Dermis blood vessel endothelial cell (primary cell): ENCODE data around the gene GAPDH. TPM values are rescaled to one million over a fixed set of nuclear protein-coding genes. Genes with fewer than 3 reads are reported as not detected.
"Not testable (repeated sequence)": the region's sequence is repeated elsewhere in the genome, so short reads cannot be mapped to it uniquely, and the experiment has no call there.

Experiments
- DNase-seq: peaks from one replicate; pipeline ENCODE4 v3.0.0; 2010
- total RNA-seq: library from RNA; depleted of rRNA; stranded (reverse); fragments of >200 nt; gene quantifications from 2 replicates; pipeline ENCODE4 v1.2.3, GENCODE V29; 2014

Gene GAPDH
- total RNA-seq, 1 donor from 2014 or later: 4,017 TPM

GRCh38 chr12:6567112-6567670 is 32.9 kb downstream of the GAPDH start:
- DNase-seq: peak; percentile 29

GRCh38 chr12:6569312-6569711 is 35.0 kb downstream of the GAPDH start:
- DNase-seq: no peak

- DNase-seq: no peak
These were observed 35.5 kb downstream of the GAPDH start for GRCh38 chr12:6569786-6570185.

- peak; percentile 54 for DNase-seq
These were observed 36.1 kb downstream of the GAPDH start for GRCh38 chr12:6570264-6570887.

- no peak for DNase-seq
These were observed 38.7 kb downstream of the GAPDH start for GRCh38 chr12:6573001-6573400.

- DNase-seq: no peak
These were observed 40.4 kb downstream of the GAPDH start for GRCh38 chr12:6574576-6575295.

- no peak for DNase-seq
These were observed 41.3 kb downstream of the GAPDH start for GRCh38 chr12:6575648-6576047.

- DNase-seq: peak; percentile 28
These were observed 47.9 kb downstream of the GAPDH start for GRCh38 chr12:6582196-6582595.

GRCh38 chr12:6582959-6583358 is 48.6 kb downstream of the GAPDH start:
- DNase-seq: no peak

GRCh38 chr12:6584293-6584692 is 50.0 kb downstream of the GAPDH start:
- DNase-seq: no peak

GRCh38 chr12:6586569-6586968 is 52.3 kb downstream of the GAPDH start:
- DNase-seq: not testable (repeated sequence)

Other genes with a start within 250 kb of the GAPDH start
- 0.09 TPM in 1 of 2 replicates, not detected in the other for gene PLEKHG6, start 223.8 kb upstream of the GAPDH start, total RNA-seq
- gene TNFRSF1A, start 192.4 kb upstream of the GAPDH start, total RNA-seq: 58.9 and 67.6 TPM in 2 replicates
- 1.5 and 7.1 TPM in 2 replicates for gene SCNN1A, start 159.0 kb upstream of the GAPDH start, total RNA-seq
- 46.4 and 74.0 TPM in 2 replicates for gene LTBR, start 150.4 kb upstream of the GAPDH start, total RNA-seq
- not detected in 2 replicates for gene CD27, start 89.6 kb upstream of the GAPDH start, total RNA-seq
- gene TAPBPL, start 82.5 kb upstream of the GAPDH start, total RNA-seq: 23.0 and 26.1 TPM in 2 replicates
- 0.51 and 4.1 TPM in 2 replicates for gene VAMP1, start 63.8 kb upstream of the GAPDH start, total RNA-seq
- gene MRPL51, start 41.3 kb upstream of the GAPDH start, total RNA-seq: 86.4 and 167 TPM in 2 replicates
- 28.2 and 102 TPM in 2 replicates for gene NCAPD2, start 40.4 kb upstream of the GAPDH start, total RNA-seq
- 13.1 and 13.6 TPM in 2 replicates for gene IFFO1, start 21.5 kb downstream of the GAPDH start, total RNA-seq
- 15.5 and 19.3 TPM in 2 replicates for gene NOP2, start 33.8 kb downstream of the GAPDH start, total RNA-seq
- gene CHD4, start 72.9 kb downstream of the GAPDH start, total RNA-seq: 213 and 302 TPM in 2 replicates
- not detected in 2 replicates for gene LPAR5, start 101.4 kb downstream of the GAPDH start, total RNA-seq
- gene ACRBP, start 112.9 kb downstream of the GAPDH start, total RNA-seq: 0.42 and 1.5 TPM in 2 replicates
- gene ING4, start 128.6 kb downstream of the GAPDH start, total RNA-seq: 44.0 and 61.1 TPM in 2 replicates
- gene ZNF384, start 154.9 kb downstream of the GAPDH start, total RNA-seq: 12.1 and 15.9 TPM in 2 replicates
- not detected in 2 replicates for gene PIANP, start 166.3 kb downstream of the GAPDH start, total RNA-seq
- 31.7 and 41.4 TPM in 2 replicates for gene COPS7A, start 189.5 kb downstream of the GAPDH start, total RNA-seq
- gene MLF2, start 218.6 kb downstream of the GAPDH start, total RNA-seq: 107 and 161 TPM in 2 replicates
- gene PTMS, start 231.8 kb downstream of the GAPDH start, total RNA-seq: 65.5 and 130 TPM in 2 replicates
- under 0.01 and 0.05 TPM in 2 replicates for gene LAG3, start 238.0 kb downstream of the GAPDH start, total RNA-seq